ENCODE data around the gene DDAH1. TPM values are rescaled to one million over a fixed set of nuclear protein-coding genes. Genes with fewer than 3 reads are reported as not detected.

The DDAH1 gene
- total RNA-seq, 1 experiment from 2014 or later, result 7.9 TPM

DNA sequence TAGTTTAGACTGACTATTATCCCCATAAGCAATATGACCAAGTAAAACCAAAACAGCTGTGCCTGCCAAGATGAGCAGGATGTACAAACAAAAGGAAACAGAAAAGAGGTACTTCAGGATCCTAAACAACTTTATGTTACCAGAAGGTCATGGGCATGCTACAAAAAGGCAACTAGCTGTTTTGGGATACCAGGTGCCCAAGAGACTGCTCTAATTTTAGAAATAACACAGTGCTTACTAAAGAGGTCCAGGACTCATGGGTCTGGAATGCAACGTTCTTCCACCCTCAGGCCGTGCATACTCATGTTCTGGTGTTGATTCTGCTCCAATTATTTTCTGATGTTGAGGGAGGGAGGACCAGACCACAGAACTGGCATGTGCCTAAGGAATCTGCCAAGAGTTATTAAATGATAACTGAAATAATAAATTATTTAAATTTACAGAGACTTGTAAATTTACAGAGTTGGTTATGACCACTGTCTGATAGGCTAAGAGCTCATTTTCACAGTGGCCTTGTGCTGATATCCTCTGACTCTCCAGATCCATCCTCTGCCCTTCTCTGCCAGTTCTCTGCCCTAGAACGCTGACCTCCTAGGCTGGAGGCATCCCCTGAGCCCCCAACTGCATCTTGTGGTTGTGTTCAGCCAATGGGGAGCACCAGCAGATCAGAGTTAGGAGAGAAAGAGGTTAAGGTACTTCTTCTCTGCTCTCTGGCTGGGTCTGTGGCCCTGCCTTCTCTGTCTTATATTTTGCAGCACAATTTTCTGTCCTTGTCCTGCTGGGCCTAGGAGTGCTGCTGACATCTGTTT, 150.9 kb downstream of the DDAH1 start:
- intact Hi-C loops (cut with micrococcal nuclease), result no loop called here
- BruUV-seq (replicated peaks), result no TSS peak
- no peaks in the 10 kb centered on the region for H3K36me3 Mint-ChIP-seq (ENCODE audit: insufficient read depth, unreplicated experiment)
- peaks cover 25% of the 10 kb centered on the region for H3K4me1 Mint-ChIP-seq (ENCODE audit: insufficient read depth, unreplicated experiment)
- POLR2A ChIA-PET, result interaction anchor here (1.0 to 2.3 kb wide), 9 partner anchors 13 to 267 kb away, joined by 3 to 11 read pairs (median 6); partner anchors contain the start of genes BCL10, C1orf52 and CCN1
- no peaks in the 10 kb centered on the region for H3K27me3 Mint-ChIP-seq (ENCODE audit: insufficient read depth, unreplicated experiment)
- CTCF ChIA-PET, result interaction anchor here (0.8 to 1.7 kb wide), 3 partner anchors 55 to 86 kb away, joined by 3 to 6 read pairs (median 5); partner anchors contain the start of gene C1orf52
- peak; percentile 87 for DNase-seq (ENCODE audit: unreplicated experiment)
- peak overlapping the region; percentile 87 for H3K27ac Mint-ChIP-seq (ENCODE audit: low read depth, unreplicated experiment)
- no peak overlapping the region for H3K4me3 Mint-ChIP-seq (ENCODE audit: unreplicated experiment)
- no peaks in the 10 kb centered on the region for H3K9me3 Mint-ChIP-seq (ENCODE audit: unreplicated experiment)
- TF ChIP-seq, protein P1, sequence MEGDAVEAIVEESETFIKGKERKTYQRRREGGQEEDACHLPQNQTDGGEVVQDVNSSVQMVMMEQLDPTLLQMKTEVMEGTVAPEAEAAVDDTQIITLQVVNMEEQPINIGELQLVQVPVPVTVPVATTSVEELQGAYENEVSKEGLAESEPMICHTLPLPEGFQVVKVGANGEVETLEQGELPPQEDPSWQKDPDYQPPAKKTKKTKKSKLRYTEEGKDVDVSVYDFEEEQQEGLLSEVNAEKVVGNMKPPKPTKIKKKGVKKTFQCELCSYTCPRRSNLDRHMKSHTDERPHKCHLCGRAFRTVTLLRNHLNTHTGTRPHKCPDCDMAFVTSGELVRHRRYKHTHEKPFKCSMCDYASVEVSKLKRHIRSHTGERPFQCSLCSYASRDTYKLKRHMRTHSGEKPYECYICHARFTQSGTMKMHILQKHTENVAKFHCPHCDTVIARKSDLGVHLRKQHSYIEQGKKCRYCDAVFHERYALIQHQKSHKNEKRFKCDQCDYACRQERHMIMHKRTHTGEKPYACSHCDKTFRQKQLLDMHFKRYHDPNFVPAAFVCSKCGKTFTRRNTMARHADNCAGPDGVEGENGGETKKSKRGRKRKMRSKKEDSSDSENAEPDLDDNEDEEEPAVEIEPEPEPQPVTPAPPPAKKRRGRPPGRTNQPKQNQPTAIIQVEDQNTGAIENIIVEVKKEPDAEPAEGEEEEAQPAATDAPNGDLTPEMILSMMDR (IDR thresholded peaks at IDR 0.05; ENCODE audit: unreplicated experiment), result no peak

DNA sequence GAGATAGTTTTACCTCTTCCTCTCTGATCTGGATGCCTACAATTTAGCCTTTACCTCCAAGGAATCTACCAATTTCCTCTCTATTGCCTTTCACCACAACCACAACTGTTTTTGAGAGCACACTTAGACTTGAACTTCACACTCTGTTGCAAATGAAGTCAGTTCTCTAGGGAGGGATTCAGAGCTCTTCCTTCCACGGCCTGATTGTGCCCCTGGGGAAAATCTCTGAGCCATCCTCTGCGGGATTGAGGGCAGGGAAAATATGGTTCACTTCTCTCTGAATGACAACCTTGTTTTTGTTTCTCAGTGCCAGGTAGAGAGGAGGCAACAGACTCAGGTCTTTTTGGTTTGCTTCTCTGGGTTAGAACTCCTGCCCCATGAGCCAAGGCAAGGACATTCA, 153.1 kb downstream of the DDAH1 start:
- no TSS peak for BruUV-seq (replicated peaks)
- no peak overlapping the region for H3K27ac Mint-ChIP-seq (ENCODE audit: low read depth, unreplicated experiment)
- POLR2A ChIA-PET, result no interaction called here

GRCh38 chr1:85308833-85309350, 156.1 kb downstream of the DDAH1 start:
- peaks cover 8% of the 10 kb centered on the region for H3K4me1 Mint-ChIP-seq (ENCODE audit: insufficient read depth, unreplicated experiment)
- H3K27me3 Mint-ChIP-seq (ENCODE audit: insufficient read depth, unreplicated experiment), result no peaks in the 10 kb centered on the region
- no peak for DNase-seq (ENCODE audit: unreplicated experiment)
- no TSS peak for BruUV-seq (replicated peaks)
- H3K9me3 Mint-ChIP-seq (ENCODE audit: unreplicated experiment), result no peaks in the 10 kb centered on the region
- no peak overlapping the region for H3K4me3 Mint-ChIP-seq (ENCODE audit: unreplicated experiment)
- intact Hi-C loops (cut with micrococcal nuclease), result loop anchor here (1.0 to 5.0 kb wide), 7 partner anchors 33 to 573 kb away; no protein-coding TSS in a partner anchor
- ChIA-PET POLR2A (interaction anchor here (0.6 kb wide), 1 partner anchor 384 kb away, joined by 4 read pairs; no protein-coding TSS in a partner anchor), CTCF (interaction anchor here (0.6 to 2.6 kb wide), 18 partner anchors 11 to 1151 kb away, joined by 3 to 27 read pairs (median 4); partner anchors contain the start of gene CCN1)
- TF ChIP-seq, protein P1 (IDR thresholded peaks at IDR 0.05; ENCODE audit: unreplicated experiment), result no peak
- H3K36me3 Mint-ChIP-seq (ENCODE audit: insufficient read depth, unreplicated experiment), result no peaks in the 10 kb centered on the region
- H3K27ac Mint-ChIP-seq (ENCODE audit: low read depth, unreplicated experiment), result no peak overlapping the region

More for the DNA sequence above, 153.1 kb downstream of the DDAH1 start:
- no peak for DNase-seq (ENCODE audit: unreplicated experiment)
- no peaks in the 10 kb centered on the region for H3K36me3 Mint-ChIP-seq (ENCODE audit: insufficient read depth, unreplicated experiment)
- H3K4me1 Mint-ChIP-seq (ENCODE audit: insufficient read depth, unreplicated experiment), result peaks cover 24% of the 10 kb centered on the region
- TF ChIP-seq, protein P1 (IDR thresholded peaks at IDR 0.05; ENCODE audit: unreplicated experiment), result no peak
- intact Hi-C loops (cut with micrococcal nuclease), result no loop called here
- H3K4me3 Mint-ChIP-seq (ENCODE audit: unreplicated experiment), result no peak overlapping the region
- CTCF ChIA-PET, result interaction anchor here (0.6 to 0.7 kb wide), 2 partner anchors 34 to 600 kb away, joined by 3 to 4 read pairs; no protein-coding TSS in a partner anchor
- H3K9me3 Mint-ChIP-seq (ENCODE audit: unreplicated experiment), result no peaks in the 10 kb centered on the region
- H3K27me3 Mint-ChIP-seq (ENCODE audit: insufficient read depth, unreplicated experiment), result no peaks in the 10 kb centered on the region
